Measurements from ENCODE around the gene SCGN.

Gene SCGN, protein sequence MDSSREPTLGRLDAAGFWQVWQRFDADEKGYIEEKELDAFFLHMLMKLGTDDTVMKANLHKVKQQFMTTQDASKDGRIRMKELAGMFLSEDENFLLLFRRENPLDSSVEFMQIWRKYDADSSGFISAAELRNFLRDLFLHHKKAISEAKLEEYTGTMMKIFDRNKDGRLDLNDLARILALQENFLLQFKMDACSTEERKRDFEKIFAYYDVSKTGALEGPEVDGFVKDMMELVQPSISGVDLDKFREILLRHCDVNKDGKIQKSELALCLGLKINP

DNA sequence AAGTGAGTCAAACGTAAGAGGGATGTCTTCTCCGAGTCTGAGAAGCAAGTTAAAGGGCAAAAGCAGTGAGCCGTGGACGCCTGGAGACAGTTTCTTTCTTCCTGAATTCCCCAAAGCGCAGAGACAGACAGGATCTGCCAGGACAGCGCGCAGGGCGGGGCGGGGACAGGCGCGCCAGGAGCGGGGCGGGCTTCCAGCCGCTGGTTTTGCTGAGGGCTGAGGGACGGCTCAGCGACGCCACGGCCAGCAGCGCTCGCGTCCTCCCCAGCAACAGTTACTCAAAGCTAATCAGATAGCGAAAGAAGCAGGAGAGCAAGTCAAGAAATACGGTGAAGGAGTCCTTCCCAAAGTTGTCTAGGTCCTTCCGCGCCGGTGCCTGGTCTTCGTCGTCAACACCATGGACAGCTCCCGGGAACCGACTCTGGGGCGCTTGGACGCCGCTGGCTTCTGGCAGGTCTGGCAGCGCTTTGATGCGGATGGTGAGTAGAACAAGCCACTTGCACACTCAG lies at the start of gene SCGN:
SCGN (plus strand) TSS at position 209 of the 509 bp plus-strand sequence; CDS start at position 398, 189 bp downstream.
- DNase-seq (ENCODE audit: low read depth in 2 of 2): no peak

DNA sequence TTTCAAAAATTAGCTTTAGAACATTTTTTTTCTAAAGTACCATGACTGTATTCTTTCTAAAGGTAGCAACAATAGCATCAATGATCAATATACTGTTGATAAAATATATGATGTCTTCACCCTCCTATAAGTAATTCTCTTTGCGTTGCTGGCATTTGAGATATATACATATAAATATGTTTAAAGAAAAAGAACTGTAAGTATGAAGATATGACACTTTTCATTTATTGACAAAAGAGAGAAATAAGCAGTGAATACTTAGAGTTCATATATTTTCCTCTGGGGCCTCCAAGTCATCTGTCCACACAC lies 49.4 kb upstream of the SCGN start:
- DNase-seq (ENCODE audit: low read depth in 2 of 2): no peak

DNA sequence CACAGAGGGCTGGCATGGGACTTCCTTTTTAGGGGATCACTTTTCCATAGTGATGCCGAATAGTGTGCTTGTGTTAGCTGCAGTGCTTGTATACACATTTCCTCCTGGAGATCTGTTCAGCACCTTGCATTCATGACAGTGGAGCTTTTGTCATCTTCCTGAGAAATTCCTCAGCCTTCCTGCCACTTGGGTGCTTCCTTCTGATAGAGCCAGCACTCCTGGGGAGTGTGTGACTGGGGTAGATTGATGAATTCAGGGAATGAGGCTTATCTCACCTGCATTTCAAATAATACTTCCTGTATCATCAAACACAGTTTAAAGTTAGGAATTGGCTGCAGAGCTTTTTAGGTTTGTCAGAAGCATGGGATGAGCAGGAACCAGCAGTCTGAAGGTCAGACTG lies 48.8 kb upstream of the SCGN start:
- no peak for DNase-seq (ENCODE audit: low read depth in 2 of 2)

DNA sequence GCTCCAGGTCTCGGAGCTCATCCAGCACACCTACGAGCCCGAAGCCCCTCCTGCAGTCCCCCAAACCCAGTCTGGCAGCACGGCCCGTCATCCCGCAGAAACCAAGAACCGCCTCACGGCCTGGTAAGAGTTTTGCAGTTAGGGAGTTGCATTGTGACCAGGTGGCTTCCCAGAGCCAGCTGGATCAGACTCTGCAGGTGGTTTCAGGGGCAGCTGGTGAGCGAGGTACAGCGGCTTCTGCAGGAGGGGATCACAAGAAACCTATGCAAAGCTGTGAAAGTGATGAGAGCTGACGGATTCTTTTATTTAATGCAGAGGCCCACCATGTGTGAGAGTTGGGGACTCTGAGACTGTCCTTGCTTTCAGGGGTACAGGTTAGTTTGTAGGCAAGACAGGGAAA lies 45.9 kb upstream of the SCGN start:
- no peak for DNase-seq (ENCODE audit: low read depth in 2 of 2)

DNA sequence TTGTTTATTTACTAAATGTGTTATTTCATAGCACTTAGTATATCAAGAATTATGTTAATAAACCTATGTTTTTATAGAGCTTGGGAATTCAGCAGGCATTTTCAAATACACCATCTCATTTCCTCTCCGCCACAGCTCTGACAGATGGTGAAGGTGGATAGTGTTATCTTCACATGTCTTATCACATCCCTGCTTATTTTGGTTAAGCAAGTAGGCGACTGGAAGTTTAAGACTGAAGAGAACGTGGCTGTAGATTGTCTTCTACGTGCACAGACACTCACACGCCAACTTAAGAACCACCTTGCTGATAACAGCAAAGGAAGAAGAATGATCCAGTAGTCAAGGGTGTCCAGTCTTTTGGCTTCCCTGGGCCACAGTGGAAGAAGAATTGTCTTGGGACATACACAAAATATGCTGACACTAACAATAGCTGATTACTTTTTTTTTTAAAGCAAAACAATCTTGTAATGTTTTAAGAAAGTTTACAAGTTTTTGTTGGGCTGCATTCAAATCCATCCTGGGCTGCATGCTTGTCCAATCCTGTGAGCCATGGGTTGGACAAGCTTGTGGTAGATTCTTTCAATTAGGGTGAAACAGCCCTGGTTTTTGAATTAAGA lies 43.3 kb upstream of the SCGN start:
- no peak for DNase-seq (ENCODE audit: low read depth in 2 of 2)

DNA sequence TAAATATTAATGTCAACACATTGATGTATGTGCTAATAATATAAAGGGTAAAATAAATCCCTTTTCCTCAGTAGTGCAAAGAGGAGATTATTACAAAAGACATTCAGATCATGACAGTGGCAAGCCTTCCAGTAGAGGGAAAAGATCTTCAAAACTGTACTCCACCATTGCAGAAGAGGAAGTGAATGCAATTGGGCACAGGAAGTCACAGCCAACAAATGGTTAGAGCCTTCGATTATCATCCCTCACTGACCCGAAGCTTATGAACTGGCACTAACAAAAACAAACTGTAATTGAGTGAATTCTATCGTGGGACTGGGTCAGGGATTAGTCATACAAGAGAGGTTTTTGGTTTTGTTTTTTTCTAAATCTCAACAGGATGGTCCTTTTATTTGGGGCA lies 39.3 kb upstream of the SCGN start:
- DNase-seq (ENCODE audit: low read depth in 2 of 2): no peak

DNA sequence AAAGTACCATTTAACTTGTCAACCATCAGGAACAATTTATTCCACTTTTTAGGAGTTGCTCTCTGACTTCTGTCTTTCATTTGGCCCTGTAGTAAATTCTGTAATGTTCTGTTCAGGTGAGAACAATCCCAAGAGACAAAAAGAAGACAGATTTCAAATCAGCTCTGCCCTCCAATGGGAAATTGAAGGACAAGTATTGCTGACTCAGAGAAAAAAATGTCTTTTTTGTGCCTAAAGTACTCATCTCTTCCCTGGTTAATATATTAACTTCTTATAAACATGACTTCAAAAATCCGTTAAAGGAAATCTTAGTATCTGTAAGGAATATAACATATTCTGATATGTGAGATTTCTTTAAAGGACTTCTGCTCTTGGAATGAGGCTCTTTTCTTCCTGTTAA lies 38.6 kb upstream of the SCGN start:
- no peak for DNase-seq (ENCODE audit: low read depth in 2 of 2)

DNA sequence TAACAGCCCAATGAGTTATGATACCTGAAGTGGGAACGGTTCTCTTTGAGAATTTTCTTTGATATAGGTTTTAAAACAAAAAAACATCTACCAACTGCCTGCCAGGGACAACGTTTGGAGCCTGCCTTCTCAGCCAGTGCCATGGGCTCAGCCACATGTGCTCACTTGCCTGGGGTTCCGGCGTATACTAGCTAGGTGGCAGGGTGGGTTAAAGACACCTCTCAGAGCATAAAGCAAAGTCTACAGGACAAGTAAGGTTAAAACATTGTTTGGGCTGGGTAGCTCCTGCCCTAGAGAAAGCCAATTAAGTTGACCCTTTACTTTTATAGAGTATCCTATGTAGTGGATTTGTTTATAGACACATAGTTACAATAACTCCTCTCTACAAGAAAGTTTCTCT lies 38.0 kb upstream of the SCGN start:
- DNase-seq (ENCODE audit: low read depth in 2 of 2): no peak

DNA sequence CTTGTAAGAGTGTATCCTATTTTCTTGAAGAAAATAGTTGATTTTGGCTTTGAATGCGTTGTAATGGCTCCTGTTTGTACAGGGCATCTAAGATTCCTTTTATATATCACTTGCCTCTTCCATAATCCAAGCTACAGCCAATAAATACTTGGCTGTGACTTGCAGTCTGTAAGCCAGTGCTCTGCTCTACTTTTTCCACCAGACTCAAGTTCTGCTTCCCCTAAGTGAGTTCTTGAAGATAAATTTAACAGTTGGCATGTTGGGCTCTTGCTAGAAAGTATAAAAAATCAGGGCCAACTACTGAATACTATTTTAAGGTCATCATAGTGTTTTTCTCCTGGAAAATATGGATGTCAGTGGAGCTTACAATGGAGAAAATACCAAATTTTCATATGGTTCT lies 36.5 kb upstream of the SCGN start:
- no peak for DNase-seq (ENCODE audit: low read depth in 2 of 2)

DNA sequence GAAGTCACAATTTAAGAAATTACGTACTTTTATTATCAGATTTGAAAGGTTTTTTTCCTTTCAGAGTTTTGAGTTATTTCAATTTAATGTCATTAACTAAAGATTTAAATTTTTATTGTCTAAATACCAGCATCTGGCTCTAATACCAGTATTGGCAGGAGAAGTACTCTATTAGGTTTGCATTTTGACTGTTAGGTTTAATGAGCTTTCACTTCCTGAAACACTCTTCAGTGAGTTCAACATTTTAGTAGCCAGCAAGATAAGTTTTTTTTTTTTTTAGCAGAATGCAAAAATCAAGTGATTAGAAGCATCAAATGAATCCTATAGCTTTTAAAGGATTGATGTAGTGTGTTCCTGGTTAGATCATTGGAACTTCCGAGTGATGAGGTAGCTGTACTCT lies 34.0 kb upstream of the SCGN start:
- no peak for DNase-seq (ENCODE audit: low read depth in 2 of 2)

DNA sequence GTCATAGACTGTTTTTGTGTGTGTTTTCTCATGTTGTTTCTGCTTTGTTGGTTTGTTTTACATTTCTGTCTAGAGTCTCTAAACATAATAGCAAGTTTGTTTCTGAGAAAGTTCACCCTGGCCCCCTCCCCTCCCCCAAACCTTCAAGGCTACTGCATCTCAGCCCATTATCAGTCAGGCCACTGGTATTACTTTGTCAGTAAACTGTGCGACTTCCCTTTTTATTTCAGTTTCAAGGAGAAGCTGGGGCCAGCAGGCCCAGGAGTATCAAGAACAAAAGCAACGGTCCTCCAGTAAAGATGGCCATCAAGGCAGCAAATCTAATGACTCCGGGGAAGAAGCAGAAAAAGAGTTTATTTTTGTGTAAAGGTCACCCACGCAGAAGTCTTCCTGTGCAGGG lies 32.8 kb upstream of the SCGN start:
- DNase-seq (ENCODE audit: low read depth in 2 of 2): no peak

DNA sequence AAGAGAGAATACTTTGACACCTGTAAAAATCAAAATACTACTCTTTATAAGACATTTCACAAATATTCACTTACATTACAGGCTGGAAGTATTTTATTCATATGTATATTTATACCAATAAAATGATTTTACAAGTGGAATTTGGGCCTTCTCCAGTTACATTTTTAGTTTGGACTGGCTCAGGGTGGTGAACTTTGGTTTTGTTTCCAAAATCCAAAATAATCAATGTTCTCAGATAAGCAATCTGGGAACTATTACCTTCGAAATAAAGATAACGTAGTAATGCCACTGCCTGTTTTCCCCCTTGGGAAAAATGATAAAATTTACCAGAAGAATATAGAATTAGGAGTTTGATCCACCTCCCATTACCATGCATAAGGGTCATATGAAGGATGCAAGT lies 31.6 kb upstream of the SCGN start:
- DNase-seq (ENCODE audit: low read depth in 2 of 2): no peak

DNA sequence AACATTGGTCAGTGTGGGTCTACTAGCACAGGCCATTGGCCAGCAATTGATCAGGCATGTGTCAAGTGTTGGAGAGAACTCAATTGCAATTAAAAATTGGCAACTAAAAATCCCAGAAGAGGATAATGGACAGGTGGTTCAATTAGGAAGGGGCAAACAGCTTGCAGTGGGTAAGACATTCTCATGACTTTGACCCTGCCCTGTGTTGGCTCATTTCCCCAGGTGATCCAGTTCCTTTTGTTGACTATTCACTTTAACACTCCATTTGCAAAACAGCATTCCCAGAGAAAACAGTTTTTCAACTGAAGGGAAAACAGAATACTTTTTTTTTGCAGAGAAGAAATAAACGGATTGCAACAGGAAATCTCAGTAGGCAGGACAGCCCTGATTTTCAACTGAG lies 28.9 kb upstream of the SCGN start:
- no peak for DNase-seq (ENCODE audit: low read depth in 2 of 2)

DNA sequence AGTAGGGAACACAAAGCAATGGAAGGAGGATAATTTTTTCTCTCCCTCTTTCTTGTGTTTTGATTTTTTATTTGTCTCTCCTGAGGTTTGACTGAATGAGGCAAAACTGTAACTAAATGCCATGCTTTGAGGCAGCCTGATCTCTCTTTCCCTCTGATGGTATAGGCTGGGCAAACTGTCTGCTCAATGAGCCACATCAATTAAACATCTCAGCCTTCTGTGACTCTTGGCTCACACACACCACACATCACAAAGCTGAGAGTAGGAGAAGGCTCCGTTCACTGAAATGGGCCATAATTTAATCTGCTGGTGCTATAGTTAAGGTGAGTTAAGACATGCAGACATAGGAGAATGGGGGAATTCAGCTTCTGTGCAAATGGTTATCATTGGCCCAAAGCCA lies 28.1 kb upstream of the SCGN start:
- no peak for DNase-seq (ENCODE audit: low read depth in 2 of 2)

DNA sequence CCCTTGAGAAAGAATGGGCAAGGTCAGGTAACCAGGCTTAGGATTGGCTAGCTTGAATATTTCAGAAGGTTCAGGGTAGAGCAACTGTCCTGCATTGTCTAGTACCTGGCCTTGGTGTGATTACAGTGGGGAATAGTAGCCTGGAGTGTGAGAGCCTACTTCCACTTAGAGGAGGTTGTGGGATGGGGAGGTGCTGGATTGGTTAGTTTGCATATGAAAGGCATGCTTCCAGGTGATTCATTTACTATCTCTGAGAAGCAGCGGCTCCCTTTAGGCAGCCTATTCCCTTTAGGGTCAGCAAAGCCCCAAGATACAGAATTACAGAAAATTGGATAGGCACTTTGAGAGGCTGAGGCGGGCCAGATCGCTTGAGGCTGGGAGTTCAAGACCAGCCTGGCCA lies 25.0 kb upstream of the SCGN start:
- no peak for DNase-seq (ENCODE audit: low read depth in 2 of 2)

DNA sequence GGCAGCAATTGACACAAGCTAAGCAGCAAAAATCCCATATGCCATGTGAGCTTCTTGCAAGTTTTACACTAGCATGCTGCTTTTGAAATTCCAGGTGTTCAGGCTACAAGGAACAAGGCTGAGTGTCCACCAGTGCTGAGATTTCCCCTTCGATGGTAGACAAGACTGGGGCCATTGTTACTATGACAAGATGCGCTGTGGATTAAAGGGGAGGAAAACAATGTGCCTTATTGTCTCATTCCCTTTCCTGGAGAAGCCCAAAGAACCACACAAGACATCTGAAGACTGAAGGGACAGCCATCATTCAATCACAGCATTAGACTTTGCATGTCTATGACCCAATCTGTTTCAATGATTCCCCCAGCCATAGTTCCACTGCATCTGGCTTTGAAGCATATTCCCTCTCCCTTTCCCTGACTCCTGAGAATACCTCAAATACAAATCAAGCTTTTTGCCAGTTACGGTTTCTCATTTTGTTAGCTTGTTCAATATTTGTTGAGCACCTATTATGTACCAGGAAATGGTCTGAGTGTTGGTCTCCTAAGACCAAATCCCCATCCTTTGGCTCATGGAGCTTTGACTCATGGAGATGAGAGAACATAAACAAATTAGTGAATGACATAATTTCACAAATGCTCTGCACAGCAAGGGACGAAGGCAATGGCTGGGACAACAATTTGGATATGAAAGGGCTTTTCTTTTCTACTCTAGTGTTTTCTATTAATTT lies 23.4 kb upstream of the SCGN start:
- DNase-seq (ENCODE audit: low read depth in 2 of 2): no peak

DNA sequence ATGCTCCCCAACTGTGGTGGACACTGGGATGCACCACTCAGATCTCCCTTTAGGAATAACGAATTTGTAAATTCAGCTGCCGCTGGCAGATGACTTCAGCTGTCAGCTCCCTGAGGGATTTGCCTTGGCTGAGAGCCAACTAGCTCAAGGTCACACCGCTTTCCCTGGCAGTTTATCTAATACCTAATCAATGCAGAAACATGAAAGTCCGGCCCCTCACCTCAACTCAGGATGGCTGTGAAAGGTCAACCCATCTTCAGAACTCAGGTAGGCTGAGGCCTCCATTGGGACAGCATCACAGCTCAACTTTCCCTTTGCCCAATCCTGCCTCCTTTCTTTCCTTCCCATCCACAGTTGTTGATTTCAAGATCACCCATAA lies 22.8 kb upstream of the SCGN start:
- no peak for DNase-seq (ENCODE audit: low read depth in 2 of 2)

DNA sequence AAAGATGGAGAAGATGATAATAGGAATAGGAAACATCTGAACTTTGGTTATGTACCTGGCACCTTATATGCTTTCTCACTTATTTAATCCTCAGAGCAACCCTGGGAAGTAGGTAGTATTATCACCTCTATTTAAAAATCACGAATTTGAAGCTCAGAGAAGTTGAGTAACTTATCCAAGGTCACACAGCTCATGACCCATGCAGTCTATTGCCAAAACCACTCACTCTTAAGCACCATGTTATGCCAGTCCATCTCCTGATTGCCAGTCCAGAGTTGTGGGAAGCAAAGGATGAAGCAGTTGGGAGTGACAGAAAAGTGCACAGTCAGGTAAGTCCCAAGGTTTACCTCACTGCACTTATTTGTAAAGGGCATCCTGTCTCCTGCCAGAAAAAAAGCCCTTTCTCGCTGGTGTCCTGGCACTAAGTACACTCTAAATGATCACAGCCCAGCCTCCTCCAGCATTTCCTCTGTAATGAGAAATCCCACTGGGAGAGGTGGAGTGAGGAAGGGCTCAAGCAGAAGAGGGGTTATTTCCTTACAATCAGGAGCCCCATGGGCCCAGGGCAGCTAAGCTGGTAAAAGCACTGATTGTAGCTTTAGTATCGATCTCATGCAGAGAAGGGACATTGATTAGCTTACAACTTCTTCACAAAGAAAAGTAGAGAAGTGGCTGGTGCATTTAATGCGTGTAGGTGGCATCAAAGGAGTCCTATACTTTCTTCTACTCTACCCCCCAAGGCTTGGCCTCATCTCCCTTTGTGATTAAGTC lies 21.3 kb upstream of the SCGN start:
- DNase-seq (ENCODE audit: low read depth in 2 of 2): no peak

DNA sequence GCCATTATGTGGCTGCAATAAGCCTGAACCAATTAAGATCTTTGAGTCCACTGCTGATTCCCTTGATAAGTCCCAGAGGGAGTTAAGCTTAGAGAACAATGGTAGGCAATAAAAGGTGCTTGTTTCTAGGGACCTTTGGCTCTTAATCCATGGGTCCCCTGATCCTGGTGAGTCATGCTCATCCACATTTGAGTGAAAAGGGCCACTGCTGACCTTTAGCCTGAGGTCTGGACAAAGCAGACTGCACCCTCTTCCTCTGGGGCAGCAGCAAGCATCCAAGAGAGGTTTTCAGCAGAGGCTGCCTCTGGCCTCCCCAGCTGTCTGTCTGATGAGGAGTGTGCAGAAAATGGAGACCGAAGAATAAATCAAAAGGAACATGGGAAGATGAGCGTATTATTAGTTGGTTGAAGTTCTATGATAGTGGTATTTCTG lies 16.1 kb upstream of the SCGN start:
- no peak for DNase-seq (ENCODE audit: low read depth in 2 of 2)

DNA sequence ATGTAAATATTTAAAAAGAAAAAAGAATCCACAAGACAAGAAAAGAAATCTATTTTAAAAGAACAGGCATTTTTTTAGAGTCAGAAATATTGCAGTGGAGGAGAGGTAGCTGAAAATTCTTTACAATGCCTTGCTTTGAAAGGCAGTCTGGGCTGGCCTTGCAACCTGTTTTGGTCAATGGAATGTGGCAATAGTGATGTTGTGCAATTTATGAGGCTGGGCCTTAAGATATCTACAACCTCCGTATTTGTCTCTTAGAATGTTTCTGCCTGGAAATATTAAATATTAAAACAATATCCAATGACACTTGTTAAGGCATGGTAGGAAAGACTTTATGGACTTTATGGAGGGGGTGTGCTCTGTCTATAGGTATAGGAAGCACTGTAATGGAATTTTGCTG lies 14.8 kb upstream of the SCGN start:
- no peak for DNase-seq (ENCODE audit: low read depth in 2 of 2)

DNA sequence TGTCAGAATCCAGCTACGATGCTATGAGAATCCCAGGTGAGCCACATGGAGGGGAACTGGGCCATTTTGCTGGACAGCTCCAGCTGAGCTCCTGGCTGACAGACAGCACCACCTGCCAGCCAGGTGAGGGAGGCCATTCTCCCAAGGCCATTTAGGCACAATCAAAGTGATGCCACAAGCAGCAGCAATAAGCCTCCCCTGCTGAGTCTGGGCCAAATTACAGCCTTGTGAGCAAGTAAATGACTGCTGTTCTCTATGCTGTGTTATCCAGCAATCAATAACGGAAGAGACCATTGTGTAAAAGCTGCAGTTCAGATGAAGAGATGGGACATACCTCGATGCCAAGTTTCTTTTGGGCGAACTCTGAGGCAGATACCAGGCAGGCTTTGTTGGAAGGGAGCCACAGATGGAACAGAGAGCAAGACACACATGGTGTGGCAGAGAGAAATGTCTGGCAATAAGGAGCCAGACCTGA lies 14.0 kb upstream of the SCGN start:
- no peak for DNase-seq (ENCODE audit: low read depth in 2 of 2)

DNA sequence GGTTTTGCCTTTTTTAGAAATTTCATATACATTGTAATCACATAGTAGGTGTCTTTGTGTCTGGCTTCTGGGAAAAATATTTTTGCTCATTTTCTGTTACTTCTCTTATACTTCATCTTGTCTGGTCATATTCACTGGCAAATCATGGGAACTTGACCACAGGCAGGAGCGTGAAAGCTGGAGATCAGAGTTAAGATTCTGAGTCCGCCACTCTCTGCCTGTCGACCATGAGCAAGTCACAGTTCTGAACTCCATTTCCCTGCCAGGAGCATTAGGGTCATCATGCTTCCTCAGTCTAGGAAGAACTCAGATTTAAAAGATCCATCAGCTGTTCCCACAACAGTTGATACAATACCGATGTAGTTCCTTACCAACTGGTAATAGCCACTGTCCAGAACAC lies 12.4 kb upstream of the SCGN start:
- DNase-seq (ENCODE audit: low read depth in 2 of 2): no peak
